HepG2 (cell line): Measurements from ENCODE around the gene XPO5. TPM values are rescaled to one million over a fixed set of nuclear protein-coding genes. Genes with fewer than 3 reads are reported as not detected.

Experiments
- CBX5 ChIP-seq: sonication (generic); formaldehyde crosslinking; IDR thresholded peaks from 2 replicates; pipeline ENCODE4 v1.4.0; 2020; ENCODE audit warnings: missing genetic modification reagents, borderline replicate concordance
- CC2D1A ChIP-seq: sonication (generic); formaldehyde crosslinking; IDR thresholded peaks from 2 replicates; pipeline ENCODE4 v1.8.1; 2023; ENCODE audit warnings: mild to moderate bottlenecking, missing genetic modification reagents
- FOXP1 ChIP-seq, 2 experiments: fragments of 450-650 bp in 1 of 2; IDR thresholded peaks; 2 replicates each; pipeline ENCODE4 v1.6.1; 2017 to 2018; ENCODE audit warnings: antibody characterized with exemption in 1 of 2
- HNF1A ChIP-seq, 2 experiments: sonication (generic) in 1 of 2; formaldehyde crosslinking in 1 of 2; IDR thresholded peaks; 2 replicates each; pipeline versions ENCODE4 v1.4.0 to v1.6.1; 2016 to 2020; ENCODE audit warnings: borderline replicate concordance in 1 of 2, low read depth in 1 of 2, mild to moderate bottlenecking in 1 of 2, missing genetic modification reagents in 1 of 2
- IKZF5 ChIP-seq: IDR thresholded peaks from 2 replicates; pipeline ENCODE4 v1.6.1; 2018; ENCODE audit warnings: missing genetic modification reagents, mild to moderate bottlenecking, missing compliant biosample characterization
- SNAPC2 ChIP-seq: sonication (generic); formaldehyde crosslinking; IDR thresholded peaks from 2 replicates; pipeline ENCODE4 v1.8.1; 2022; ENCODE audit warnings: mild to moderate bottlenecking, missing genetic modification reagents
- TBX3 ChIP-seq: fragments of 450-650 bp; IDR thresholded peaks from 2 replicates; pipeline ENCODE4 v1.6.1; 2017; ENCODE audit warnings: antibody characterized with exemption, mild to moderate bottlenecking, inconsistent platforms, borderline replicate concordance
- TFE3 ChIP-seq: IDR thresholded peaks from 2 replicates; pipeline ENCODE4 v1.6.1; 2016
- THYN1 ChIP-seq: sonication (generic); formaldehyde crosslinking; IDR thresholded peaks from 2 replicates; pipeline ENCODE4 v1.8.1; 2023; ENCODE audit warnings: low read depth, mild to moderate bottlenecking, moderate library complexity, missing genetic modification reagents, borderline replicate concordance
- TRAFD1 ChIP-seq: sonication (generic); formaldehyde crosslinking; IDR thresholded peaks from 2 replicates; pipeline ENCODE4 v1.5.1; 2020; ENCODE audit warnings: missing genetic modification reagents, mild to moderate bottlenecking, borderline replicate concordance
- ZBTB26 ChIP-seq: IDR thresholded peaks from 2 replicates; pipeline ENCODE4 v1.6.1; 2016; ENCODE audit warnings: missing compliant biosample characterization, missing genetic modification reagents, borderline replicate concordance
- ZNF280B ChIP-seq: sonication (generic); formaldehyde crosslinking; IDR thresholded peaks from 2 replicates; pipeline ENCODE4 v1.5.0; 2020; ENCODE audit warnings: missing genetic modification reagents, mild to moderate bottlenecking, borderline replicate concordance
- polyA plus RNA-seq, 8 experiments: library from polyadenylated mRNA; depleted of rRNA in 3 of 8; stranded (reverse) in 7 of 8; unstranded in 1 of 8; fragments of >200 nt; fragmentation: Illumina TruSeq in 4 of 8; extraction: Trizol in 4 of 8; gene quantifications; 2 replicates each; pipeline versions ENCODE4 v1.2.1 to v1.2.3, GENCODE V29; 2011 to 2016; ENCODE audit warnings: low read depth in 4 of 8, missing spikeins in 1 of 8, mixed read lengths in 1 of 8; ENCODE audit not compliant: insufficient read depth in 1 of 8
- total RNA-seq, 5 experiments: library from RNA; depleted of rRNA; stranded (reverse); fragments of >200 nt; fragmentation: Illumina TruSeq; extraction: Trizol; gene quantifications; 2 replicates each; pipeline ENCODE4 v1.2.3, GENCODE V29; 2016; ENCODE audit warnings: low read depth in 1 of 5

XPO5 gene
- total and polyA plus RNA-seq, 2 of the 13 experiments (the other 11 are each of a cell fraction or from before 2014, with no cell fraction given) = 52.2 to 68.0 TPM

- TF ChIP-seq TRAFD1 (CRISPR knock-in tag) = no peak
- TF ChIP-seq ZBTB26 (CRISPR knock-in tag) = peak; percentile 75; the same call in 1 of the 2 replicates
- TF ChIP-seq TFE3 (CRISPR knock-in tag) = no peak
- no peak for TF ChIP-seq SNAPC2 (CRISPR knock-in tag)
- peak; percentile 80; the same call in 1 of the 2 replicates for TF ChIP-seq ZNF280B (CRISPR knock-in tag)
- TF ChIP-seq THYN1 (CRISPR knock-in tag) = no peak
- no peak for TF ChIP-seq HNF1A (IDR thresholded peaks at IDR 0.05; ENCODE audit: low read depth)
- TF ChIP-seq HNF1A (CRISPR knock-in tag; IDR thresholded peaks at IDR 0.05; ENCODE audit: borderline replicate concordance) = 0 out of 2 replicates have a peak, but pooled peaks have one; percentile 24
- TF ChIP-seq CBX5 = peak; percentile 17; the same call in 1 of the 2 replicates
- no peak for TF ChIP-seq CC2D1A (CRISPR knock-in tag)
- no peak for TF ChIP-seq TBX3
- TF ChIP-seq IKZF5 = peak; percentile 40; the same call in 1 of the 2 replicates
- TF ChIP-seq FOXP1 (IDR thresholded peaks at IDR 0.05) = no peak
- no peak for TF ChIP-seq FOXP1 (CRISPR knock-in tag; IDR thresholded peaks at IDR 0.05)
Measured at GRCh38 chr6:43509142-43509983, 66.5 kb downstream of the XPO5 start (continued).
